Mesothelial cell of epicardium (in vitro differentiated cells): ENCODE results near the gene TYW1. TPM values are rescaled to one million over a fixed set of nuclear protein-coding genes. Genes with fewer than 3 reads are reported as not detected.
"Not testable (repeated sequence)": the region's sequence is repeated elsewhere in the genome, so short reads cannot be mapped to it uniquely, and the experiment has no call there.

Experiments
- DNase-seq, 2 experiments: peaks; one replicate each; pipeline ENCODE4 v3.0.0; 2021; ENCODE audit warnings: low spot score in 2 of 2; ENCODE audit not compliant: unreplicated experiment in 2 of 2
- H3K27ac Mint-ChIP-seq: 2 replicates; pipeline ENCODE4 v1.8.0; 2021; ENCODE audit warnings: mixed read lengths
- H3K27me3 Mint-ChIP-seq: 2 replicates; pipeline ENCODE4 v1.8.0; 2021; ENCODE audit warnings: low read depth, mixed read lengths
- H3K36me3 Mint-ChIP-seq: 2 replicates; pipeline ENCODE4 v1.8.0; 2021; ENCODE audit warnings: mixed read lengths
- H3K4me1 Mint-ChIP-seq: 2 replicates; pipeline ENCODE4 v1.8.0; 2021; ENCODE audit warnings: mixed read lengths
- H3K4me3 Mint-ChIP-seq: 2 replicates; pipeline ENCODE4 v1.8.0; 2021; ENCODE audit warnings: mild to moderate bottlenecking, moderate library complexity, mixed read lengths
- H3K9me3 Mint-ChIP-seq: 2 replicates; pipeline ENCODE4 v1.8.0; 2021; ENCODE audit warnings: mixed read lengths
- total RNA-seq: library from RNA; stranded (reverse); gene quantifications from 3 replicates; pipeline ENCODE4 v1.2.1, GENCODE V29; 2021
- TF ChIP-seq, protein P1 (sequence below): fragments of 200-600 bp; sonication (generic); IDR thresholded peaks from one replicate; pipeline ENCODE4 v1.5.0; 2021; ENCODE audit warnings: antibody characterized with exemption; ENCODE audit not compliant: unreplicated experiment

TYW1 gene
- total RNA-seq, 1 donor from 2014 or later = 20.4 TPM

DNA sequence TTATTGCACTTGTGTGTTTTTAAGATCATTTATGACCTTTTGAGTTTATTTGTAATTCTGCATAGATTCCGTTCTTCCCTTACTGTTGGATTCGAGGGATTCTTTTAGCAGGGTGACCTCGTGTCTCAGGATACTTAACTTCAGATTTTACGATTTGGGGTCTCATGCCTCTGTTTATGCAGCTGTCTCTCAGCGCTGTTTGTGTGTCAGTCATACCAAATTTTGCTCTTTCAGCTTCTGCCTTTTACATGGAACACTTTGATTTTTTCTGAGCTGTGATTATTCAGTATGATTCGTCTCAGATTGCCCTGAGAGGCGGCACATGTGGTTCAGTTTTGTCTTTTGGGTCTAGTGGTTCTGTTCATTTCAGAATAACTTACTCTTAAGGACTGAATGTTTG is 236.9 kb downstream of the TYW1 start:
- DNase-seq, H3K27me3 Mint-ChIP-seq, H3K27ac Mint-ChIP-seq, H3K4me3 Mint-ChIP-seq, H3K9me3 Mint-ChIP-seq, H3K4me1 Mint-ChIP-seq: not testable (repeated sequence)
- H3K36me3 Mint-ChIP-seq = peaks cover 15% of the 10 kb centered on the region

DNA sequence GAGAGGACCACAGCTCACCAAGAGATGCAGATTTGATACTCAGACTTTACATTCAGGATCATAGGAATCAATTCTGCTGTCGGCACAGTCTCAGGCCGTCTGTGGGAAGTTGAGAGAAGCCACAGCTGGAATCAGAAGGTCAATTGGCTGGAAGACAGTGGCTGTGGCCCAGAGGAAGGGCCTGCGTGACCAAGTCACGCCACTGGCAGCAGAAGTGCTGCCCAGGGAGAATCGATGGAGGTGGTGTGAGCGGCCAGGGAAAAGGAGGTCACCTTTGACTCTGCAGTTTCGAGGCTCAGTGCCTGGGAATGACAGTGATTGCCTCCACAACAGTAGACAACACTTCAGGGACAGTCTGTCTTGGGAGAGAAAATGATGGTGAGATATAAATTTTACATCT is 239.6 kb downstream of the TYW1 start:
- not testable (repeated sequence) for DNase-seq, H3K36me3 Mint-ChIP-seq, H3K4me1 Mint-ChIP-seq, H3K9me3 Mint-ChIP-seq, H3K4me3 Mint-ChIP-seq, H3K27me3 Mint-ChIP-seq
- H3K27ac Mint-ChIP-seq = peak overlapping the region; percentile 5

DNA sequence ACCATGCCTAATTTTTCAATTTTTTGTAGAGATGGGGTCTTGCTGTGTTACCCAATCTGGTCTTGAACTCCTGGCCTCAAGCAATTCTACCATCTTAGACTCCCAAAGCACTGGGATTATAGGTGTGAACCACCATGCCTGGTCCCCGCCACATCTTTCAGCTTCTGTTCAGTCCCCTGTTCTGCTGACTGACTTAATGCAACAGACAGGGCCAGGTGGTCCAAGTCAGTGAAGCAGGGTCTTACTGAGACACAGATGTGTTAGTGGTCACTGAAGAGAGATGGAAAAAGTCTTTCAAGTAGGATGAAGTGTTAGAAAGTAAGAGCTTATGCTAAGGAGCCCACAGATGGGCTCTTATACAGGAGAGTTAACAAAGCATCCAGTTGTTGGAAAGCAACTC is 246.2 kb downstream of the TYW1 start:
- H3K9me3 Mint-ChIP-seq, H3K36me3 Mint-ChIP-seq, H3K27me3 Mint-ChIP-seq, DNase-seq, H3K4me3 Mint-ChIP-seq, H3K27ac Mint-ChIP-seq, H3K4me1 Mint-ChIP-seq: not testable (repeated sequence)

DNA sequence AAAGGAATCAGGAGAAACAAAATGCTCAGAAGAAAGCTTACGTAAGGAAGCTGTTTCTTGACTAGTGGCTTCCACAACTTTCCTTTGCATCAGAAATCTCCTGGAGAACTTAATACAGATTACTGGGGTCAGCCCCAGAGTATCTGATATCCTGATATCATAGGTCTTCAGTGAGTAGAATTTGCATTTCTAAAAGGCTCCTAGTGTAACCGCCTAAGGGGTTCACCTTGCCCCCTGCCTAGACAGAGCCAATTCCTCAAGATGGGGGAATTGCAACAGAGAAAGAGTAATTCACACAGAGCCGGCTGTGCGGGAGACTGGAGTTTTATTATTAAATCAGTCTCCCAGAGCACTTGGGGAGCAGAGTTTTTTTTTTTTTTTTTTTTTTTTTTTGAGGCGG is 251.7 kb downstream of the TYW1 start:
- Mint-ChIP-seq H3K36me3 (peaks cover 25% of the 10 kb centered on the region), H3K9me3 (peaks cover 15% of the 10 kb centered on the region)
- DNase-seq, H3K27me3 Mint-ChIP-seq, H3K4me1 Mint-ChIP-seq, H3K4me3 Mint-ChIP-seq, H3K27ac Mint-ChIP-seq: not testable (repeated sequence)

DNA sequence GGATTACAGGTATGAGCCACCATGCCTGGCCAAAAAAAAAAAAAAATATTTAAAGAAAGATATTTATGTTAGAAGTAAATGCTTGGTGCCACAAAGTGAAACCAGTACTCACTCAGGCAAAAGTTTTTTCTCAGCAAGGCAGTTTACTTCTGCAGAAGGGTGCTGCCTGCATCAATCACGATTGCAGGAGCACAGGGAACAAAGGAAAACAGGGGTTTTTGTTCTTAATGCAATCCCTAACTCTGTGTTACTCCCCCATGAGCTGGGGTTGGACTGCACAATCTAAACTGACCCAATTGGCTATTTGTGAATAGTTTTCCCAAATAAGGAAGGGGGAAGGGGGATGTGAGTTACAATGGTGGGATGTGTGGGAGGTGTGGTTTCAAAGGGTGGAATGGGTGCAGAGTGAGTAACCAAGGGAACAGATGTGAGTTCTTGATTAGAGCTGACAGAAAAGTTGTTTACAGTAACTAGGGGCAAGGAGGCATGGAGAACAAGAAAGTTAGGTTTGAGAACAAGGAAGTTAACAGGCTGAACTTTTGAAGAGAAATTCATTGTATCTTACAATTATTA is 255.4 kb downstream of the TYW1 start:
- TF ChIP-seq, protein P1, sequence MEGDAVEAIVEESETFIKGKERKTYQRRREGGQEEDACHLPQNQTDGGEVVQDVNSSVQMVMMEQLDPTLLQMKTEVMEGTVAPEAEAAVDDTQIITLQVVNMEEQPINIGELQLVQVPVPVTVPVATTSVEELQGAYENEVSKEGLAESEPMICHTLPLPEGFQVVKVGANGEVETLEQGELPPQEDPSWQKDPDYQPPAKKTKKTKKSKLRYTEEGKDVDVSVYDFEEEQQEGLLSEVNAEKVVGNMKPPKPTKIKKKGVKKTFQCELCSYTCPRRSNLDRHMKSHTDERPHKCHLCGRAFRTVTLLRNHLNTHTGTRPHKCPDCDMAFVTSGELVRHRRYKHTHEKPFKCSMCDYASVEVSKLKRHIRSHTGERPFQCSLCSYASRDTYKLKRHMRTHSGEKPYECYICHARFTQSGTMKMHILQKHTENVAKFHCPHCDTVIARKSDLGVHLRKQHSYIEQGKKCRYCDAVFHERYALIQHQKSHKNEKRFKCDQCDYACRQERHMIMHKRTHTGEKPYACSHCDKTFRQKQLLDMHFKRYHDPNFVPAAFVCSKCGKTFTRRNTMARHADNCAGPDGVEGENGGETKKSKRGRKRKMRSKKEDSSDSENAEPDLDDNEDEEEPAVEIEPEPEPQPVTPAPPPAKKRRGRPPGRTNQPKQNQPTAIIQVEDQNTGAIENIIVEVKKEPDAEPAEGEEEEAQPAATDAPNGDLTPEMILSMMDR = no peak
- peaks cover 27% of the 10 kb centered on the region for H3K36me3 Mint-ChIP-seq
- no peak for DNase-seq
- no peaks in the 10 kb centered on the region for H3K4me1 Mint-ChIP-seq
- no peak overlapping the region for H3K4me3 Mint-ChIP-seq
- H3K27ac Mint-ChIP-seq = no peak overlapping the region
- H3K27me3 Mint-ChIP-seq = no peaks in the 10 kb centered on the region
- peaks cover 16% of the 10 kb centered on the region for H3K9me3 Mint-ChIP-seq

DNA sequence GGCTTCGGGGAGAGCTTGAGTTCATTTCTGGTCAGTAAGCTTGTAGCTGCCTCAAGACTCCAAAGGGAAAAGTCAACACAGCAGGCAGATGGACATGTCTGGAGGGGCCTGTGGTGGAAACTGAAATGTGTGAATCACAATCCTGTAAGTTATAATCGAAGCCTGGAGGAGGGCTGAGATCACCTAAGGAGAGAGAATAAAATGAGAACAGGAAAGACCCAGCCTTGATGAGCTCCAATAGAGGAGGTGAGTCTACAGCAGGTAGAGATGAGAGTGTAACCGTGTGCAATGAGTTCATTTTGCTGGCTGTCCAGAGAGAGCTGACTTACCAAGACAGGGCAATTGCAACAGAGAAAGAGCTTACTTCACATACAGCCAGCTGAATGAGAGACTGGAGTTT is 258.4 kb downstream of the TYW1 start:
- not testable (repeated sequence) for H3K27ac Mint-ChIP-seq, DNase-seq, H3K4me3 Mint-ChIP-seq, H3K27me3 Mint-ChIP-seq, H3K4me1 Mint-ChIP-seq
- Mint-ChIP-seq H3K36me3 (peaks cover 24% of the 10 kb centered on the region), H3K9me3 (peaks cover 14% of the 10 kb centered on the region)

DNA sequence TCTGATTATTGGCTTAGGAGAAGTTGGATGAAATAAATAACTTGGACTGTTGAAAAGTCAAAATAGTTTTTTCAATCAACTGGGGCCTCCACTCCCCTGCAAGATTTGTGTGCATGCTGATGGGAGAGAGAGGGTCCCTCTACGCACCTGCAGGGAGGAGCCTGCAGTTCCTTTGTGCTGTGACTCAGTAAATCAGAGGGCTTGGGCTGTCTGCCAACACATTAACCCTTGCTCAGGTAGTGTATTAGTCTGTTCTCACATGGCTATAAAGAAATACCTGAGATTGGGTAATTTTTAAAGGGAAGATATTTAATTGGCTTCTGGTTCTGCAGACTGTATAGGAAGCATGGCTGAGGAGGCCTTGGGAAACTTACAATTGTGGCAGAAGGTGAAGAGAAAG is 261.1 kb downstream of the TYW1 start:
- not testable (repeated sequence) for H3K27me3 Mint-ChIP-seq, H3K4me3 Mint-ChIP-seq, DNase-seq, H3K4me1 Mint-ChIP-seq
- Mint-ChIP-seq H3K36me3 (peaks cover 27% of the 10 kb centered on the region), H3K27ac (peak overlapping the region; percentile 36), H3K9me3 (peaks cover 13% of the 10 kb centered on the region)

DNA sequence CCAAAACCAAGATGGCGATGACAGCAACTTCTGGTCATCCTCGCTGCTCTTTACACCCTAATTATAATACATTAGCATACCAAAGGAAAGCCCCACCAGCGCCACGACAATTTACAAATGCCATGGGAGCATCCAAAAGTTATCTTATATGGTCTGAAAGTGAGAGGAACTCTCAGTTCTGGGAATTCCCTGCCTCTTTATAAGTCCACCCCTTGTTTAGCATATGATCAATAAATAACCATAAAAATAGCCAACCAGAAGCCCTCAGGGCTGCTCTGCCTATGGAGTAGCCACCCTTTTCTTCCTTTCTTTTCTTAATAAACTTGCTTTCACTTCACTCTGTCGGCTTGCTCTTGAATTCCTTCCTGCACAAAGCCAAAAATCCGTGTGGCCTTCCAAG is 262.7 kb downstream of the TYW1 start:
- H3K4me3 Mint-ChIP-seq, DNase-seq, H3K27ac Mint-ChIP-seq, H3K27me3 Mint-ChIP-seq, H3K4me1 Mint-ChIP-seq: not testable (repeated sequence)
- Mint-ChIP-seq H3K9me3 (peaks cover 16% of the 10 kb centered on the region), H3K36me3 (peaks cover 30% of the 10 kb centered on the region)

DNA sequence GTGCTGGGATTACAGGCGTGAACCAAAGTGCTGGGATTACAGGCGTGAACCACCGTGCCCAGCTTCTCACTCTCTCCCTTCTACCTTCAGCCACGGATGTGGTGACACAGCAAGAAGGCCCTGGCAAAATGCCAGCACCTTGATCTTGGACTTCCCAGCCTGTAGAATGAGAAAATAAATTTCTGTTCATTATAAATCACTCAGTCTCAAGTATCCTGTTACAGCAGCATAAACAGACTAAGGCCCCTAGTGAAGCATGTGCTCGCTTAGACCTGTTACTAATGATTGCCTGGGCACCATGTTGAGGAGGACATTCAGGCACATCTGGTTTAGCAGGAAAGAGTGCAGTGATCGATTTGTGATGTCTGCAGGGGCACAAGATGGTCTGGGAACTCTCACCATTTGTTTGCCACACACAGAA is 263.5 kb downstream of the TYW1 start:
- not testable (repeated sequence) for H3K27me3 Mint-ChIP-seq, DNase-seq, H3K4me1 Mint-ChIP-seq, H3K4me3 Mint-ChIP-seq, H3K27ac Mint-ChIP-seq
- Mint-ChIP-seq H3K36me3 (peaks cover 30% of the 10 kb centered on the region), H3K9me3 (peaks cover 14% of the 10 kb centered on the region)

DNA sequence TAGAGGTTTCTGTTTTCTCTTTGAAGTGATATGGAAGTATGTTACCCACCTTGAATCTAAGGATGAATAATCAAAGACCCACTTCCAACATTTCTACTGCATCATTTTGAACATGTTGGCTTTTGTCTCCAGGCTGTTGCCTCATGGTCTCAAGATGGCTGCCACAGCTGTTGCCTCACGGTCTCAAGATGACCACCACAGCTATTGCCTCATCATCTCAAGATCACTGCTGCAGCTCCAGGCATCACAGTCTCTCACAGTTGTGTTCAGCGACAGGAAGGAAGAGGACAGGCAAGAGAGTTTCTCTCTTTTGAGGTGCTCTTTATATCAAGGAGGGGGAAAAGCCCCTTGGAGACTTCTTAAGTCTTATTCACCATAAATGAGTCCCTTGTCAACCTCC is 267.4 kb downstream of the TYW1 start:
- H3K4me3 Mint-ChIP-seq, H3K27ac Mint-ChIP-seq, DNase-seq, H3K27me3 Mint-ChIP-seq: not testable (repeated sequence)
- Mint-ChIP-seq H3K36me3 (peaks cover 26% of the 10 kb centered on the region), H3K4me1 (peaks cover 16% of the 10 kb centered on the region), H3K9me3 (peaks cover 12% of the 10 kb centered on the region)

DNA sequence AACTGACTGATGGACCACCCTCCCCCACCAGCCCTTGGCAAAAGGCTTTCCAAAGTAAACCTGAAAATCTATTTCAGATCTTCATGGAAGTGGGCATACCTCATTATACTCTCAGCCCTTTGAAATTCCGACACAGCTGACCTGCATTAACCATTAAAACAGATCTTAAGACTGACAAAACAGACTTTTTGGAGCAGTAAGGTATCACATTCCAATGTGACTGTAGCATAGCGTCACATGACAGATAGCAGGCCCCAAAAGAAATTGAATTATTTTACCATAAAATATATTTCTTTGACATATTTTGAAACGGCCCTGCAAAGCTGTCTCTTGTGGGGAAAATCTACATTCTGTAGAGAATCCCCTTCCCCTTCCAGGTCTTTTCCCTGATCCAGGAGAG is 269.4 kb downstream of the TYW1 start:
- Mint-ChIP-seq H3K4me1 (peaks cover 16% of the 10 kb centered on the region), H3K27ac (peak overlapping the region; percentile 64), H3K36me3 (peaks cover 17% of the 10 kb centered on the region)
- H3K27me3 Mint-ChIP-seq, H3K4me3 Mint-ChIP-seq, H3K9me3 Mint-ChIP-seq, DNase-seq: not testable (repeated sequence)
